Measurements from ENCODE around the gene RRM1. TPM values are rescaled to one million over a fixed set of nuclear protein-coding genes. Genes with fewer than 3 reads are reported as not detected.
A peak's percentile ranks its signal among the peaks of the same experiment; 100 is the strongest.

Gene RRM1
- total and polyA plus RNA-seq, 9 of the 15 experiments (the other 6 are each of a cell fraction or from before 2014, with no cell fraction given): 113 to 270 (median 163) TPM

DNA sequence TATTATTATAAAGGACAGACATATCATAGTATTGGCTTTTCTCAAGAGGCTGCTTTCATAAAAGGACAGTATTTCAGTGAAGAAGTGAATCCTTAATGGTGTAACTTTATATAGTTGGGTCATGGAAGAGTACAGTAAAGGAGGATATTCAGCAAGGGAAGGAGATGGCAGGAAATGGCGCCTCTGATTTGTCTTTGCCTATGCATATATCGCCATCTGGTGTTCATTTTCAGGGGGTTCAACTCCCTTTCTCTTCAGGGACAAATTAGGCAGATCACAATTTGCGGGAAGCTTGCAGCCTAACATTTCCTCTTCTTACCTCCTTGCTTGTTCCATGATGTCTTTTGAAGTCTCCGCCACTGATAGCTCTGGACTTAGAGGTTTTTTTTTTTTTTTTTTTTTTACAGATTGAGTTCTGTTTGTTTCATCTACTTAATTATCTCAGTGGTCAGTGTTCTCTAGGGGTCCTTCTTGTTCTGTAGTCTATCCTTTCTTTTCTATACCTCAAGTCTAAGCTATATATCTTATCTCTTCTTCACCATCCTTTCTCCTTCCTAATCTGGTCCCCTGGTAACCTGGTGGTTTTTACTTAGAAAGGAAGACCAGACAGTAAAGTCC, 21.8 kb upstream of the RRM1 start (continued):
- no peak for TF ChIP-seq KLF10 (CRISPR knock-in tag; IDR thresholded peaks at IDR 0.05)

DNA sequence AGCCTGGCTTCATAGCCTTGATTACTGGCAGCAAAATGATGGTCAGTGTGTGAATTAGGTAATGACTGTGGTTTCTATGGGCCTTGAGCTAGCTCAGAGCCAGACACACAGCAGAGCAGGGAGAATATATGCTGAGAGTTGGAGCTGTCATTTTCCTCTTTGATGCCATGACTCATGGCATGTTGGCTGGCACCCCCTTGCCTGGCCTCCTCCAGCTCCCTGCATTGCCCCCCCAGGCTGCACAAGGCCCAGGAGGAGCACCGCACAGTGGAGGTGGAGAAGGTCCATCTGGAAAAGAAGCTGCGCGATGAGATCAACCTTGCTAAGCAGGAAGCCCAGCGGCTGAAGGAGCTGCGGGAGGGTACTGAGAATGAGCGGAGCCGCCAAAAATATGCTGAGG, 20.3 kb upstream of the RRM1 start:
- FAIRE-seq: no peak
- in situ Hi-C loops (cut with MboI): loop anchor here (5.0 kb wide), 1 partner anchor 227 kb away; no protein-coding TSS in a partner anchor
- TF ChIP-seq SAFB (IDR thresholded peaks at IDR 0.05; ENCODE audit: borderline replicate concordance, low read depth, low read length) (no peak), DPF2 (IDR thresholded peaks at IDR 0.05) (no peak), ZNF174 (CRISPR knock-in tag; IDR thresholded peaks at IDR 0.05) (no peak), ELK3 (CRISPR knock-in tag; IDR thresholded peaks at IDR 0.05) (no peak), SIN3B (IDR thresholded peaks at IDR 0.05; ENCODE audit: low read depth) (no peak), PHB (CRISPR knock-in tag; IDR thresholded peaks at IDR 0.05) (no peak), TCFL5 (CRISPR knock-in tag; conservative IDR thresholded peaks at IDR 0.05) (no peak), NCOA2 (IDR thresholded peaks at IDR 0.05; ENCODE audit: partially characterized antibody in 2 of 2) (no peak), HLTF (IDR thresholded peaks at IDR 0.05) (no peak), RFX5 (IDR thresholded peaks at IDR 0.05; ENCODE audit: low read depth, low read length) (no peak), ZNF780A (CRISPR knock-in tag; IDR thresholded peaks at IDR 0.05) (no peak), HEY1 (CRISPR knock-in tag; IDR thresholded peaks at IDR 0.05; ENCODE audit: borderline replicate concordance) (no peak), SMC3 (conservative IDR thresholded peaks at IDR 0.05; ENCODE audit: insufficient read depth, low read depth, low read length) (no peak), NFIC (IDR thresholded peaks at IDR 0.05) (no peak)
- TF ChIP-seq, protein P1, sequence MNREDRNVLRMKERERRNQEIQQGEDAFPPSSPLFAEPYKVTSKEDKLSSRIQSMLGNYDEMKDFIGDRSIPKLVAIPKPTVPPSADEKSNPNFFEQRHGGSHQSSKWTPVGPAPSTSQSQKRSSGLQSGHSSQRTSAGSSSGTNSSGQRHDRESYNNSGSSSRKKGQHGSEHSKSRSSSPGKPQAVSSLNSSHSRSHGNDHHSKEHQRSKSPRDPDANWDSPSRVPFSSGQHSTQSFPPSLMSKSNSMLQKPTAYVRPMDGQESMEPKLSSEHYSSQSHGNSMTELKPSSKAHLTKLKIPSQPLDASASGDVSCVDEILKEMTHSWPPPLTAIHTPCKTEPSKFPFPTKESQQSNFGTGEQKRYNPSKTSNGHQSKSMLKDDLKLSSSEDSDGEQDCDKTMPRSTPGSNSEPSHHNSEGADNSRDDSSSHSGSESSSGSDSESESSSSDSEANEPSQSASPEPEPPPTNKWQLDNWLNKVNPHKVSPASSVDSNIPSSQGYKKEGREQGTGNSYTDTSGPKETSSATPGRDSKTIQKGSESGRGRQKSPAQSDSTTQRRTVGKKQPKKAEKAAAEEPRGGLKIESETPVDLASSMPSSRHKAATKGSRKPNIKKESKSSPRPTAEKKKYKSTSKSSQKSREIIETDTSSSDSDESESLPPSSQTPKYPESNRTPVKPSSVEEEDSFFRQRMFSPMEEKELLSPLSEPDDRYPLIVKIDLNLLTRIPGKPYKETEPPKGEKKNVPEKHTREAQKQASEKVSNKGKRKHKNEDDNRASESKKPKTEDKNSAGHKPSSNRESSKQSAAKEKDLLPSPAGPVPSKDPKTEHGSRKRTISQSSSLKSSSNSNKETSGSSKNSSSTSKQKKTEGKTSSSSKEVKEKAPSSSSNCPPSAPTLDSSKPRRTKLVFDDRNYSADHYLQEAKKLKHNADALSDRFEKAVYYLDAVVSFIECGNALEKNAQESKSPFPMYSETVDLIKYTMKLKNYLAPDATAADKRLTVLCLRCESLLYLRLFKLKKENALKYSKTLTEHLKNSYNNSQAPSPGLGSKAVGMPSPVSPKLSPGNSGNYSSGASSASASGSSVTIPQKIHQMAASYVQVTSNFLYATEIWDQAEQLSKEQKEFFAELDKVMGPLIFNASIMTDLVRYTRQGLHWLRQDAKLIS (CRISPR knock-in tag; IDR thresholded peaks at IDR 0.05): no peak

More for the DNA sequence above, 20.3 kb upstream of the RRM1 start:
- Histone ChIP-seq H3K27me3 (ENCODE audit: control insufficient read depth in 2 of 2, insufficient read depth in 2 of 2, low read length in 2 of 2) (no peaks in the 10 kb centered on the region), H3K36me3 (ENCODE audit: control insufficient read depth, insufficient read depth, low read length) (peaks cover 29% of the 10 kb centered on the region), H4K20me1 (replicated peaks; ENCODE audit: control insufficient read depth, insufficient read depth, low read length) (no peaks in the 10 kb centered on the region), H3K9ac (ENCODE audit: insufficient read depth in 1 of 2, low read depth in 2 of 2, low read length in 2 of 2) (peak overlapping the region in 1 of 2 experiments; percentile 56; a peak in 1 of 4 replicates), H3K4me3 (no peak overlapping the region), H3K27ac (ENCODE audit: extremely low read depth, low read depth, low read length) (no peak overlapping the region), H3K79me2 (ENCODE audit: control insufficient read depth, insufficient read depth, low read length) (no peaks in the 10 kb centered on the region), H3K9me1 (ENCODE audit: control insufficient read depth, insufficient read depth, low read length) (no peaks in the 10 kb centered on the region), H3K4me1 (replicated peaks in 1 of 2; ENCODE audit: control insufficient read depth in 2 of 2, insufficient read depth in 2 of 2, low read length in 2 of 2) (no peaks in the 10 kb centered on the region), H3K9me3 (replicated peaks; ENCODE audit: control insufficient read depth, insufficient read depth, low read depth, low read length) (no peaks in the 10 kb centered on the region), H2AFZ (ENCODE audit: low read depth, low read length) (no peak overlapping the region), H3K4me2 (ENCODE audit: insufficient read depth, low read length) (no peak overlapping the region)
- ATAC-seq (no peak), DNase-seq (ENCODE audit: extremely low read depth in 1 of 4, low spot score in 3 of 4) (no peak)
- CTCF ChIA-PET (ENCODE audit: low intra/inter-chr PET ratio): no interaction called here
- intact Hi-C loops (cut with micrococcal nuclease): loop anchor here (5.0 kb wide), 1 partner anchor 87 kb away; no protein-coding TSS in a partner anchor
- POLR2A ChIA-PET: interaction anchor here (0.6 to 3.0 kb wide), 3 partner anchors 8 to 225 kb away, joined by 3 to 9 read pairs (median 6); no protein-coding TSS in a partner anchor
- 94% methylated on average over 7 of the region's 7 CpGs for WGBS (ENCODE audit: insufficient coverage, low coverage, missing lambda C conversion rate)
- BruUV-seq (replicated peaks): no TSS peak
